Subcutaneous adipose tissue (tissue), 4 donors: Measurements from ENCODE around the gene SLC7A5. TPM values are rescaled to one million over a fixed set of nuclear protein-coding genes. Genes with fewer than 3 reads are reported as not detected.

Source experiments
- CTCF ChIP-seq: fragments of 450-650 bp; IDR thresholded peaks from one replicate; pipeline ENCODE4 v1.5.1; 2016; ENCODE audit warnings: low read depth, mild to moderate bottlenecking, control low read depth, antibody characterized with exemption, moderate library complexity
- total RNA-seq, 4 donors: library from RNA; depleted of rRNA; stranded (reverse); fragments of >200 nt; gene quantifications; one replicate each; pipeline ENCODE4 v1.1.0, GENCODE V29; 2016

SLC7A5 gene
- total RNA-seq, 4 donors from 2014 or later: 0.38 to 1.5 (median 1.2) TPM

GRCh38 chr16:87834005-87834667 lies 35.2 kb downstream of the SLC7A5 start:
- TF ChIP-seq CTCF: no peak

- no peak for TF ChIP-seq CTCF
These were observed 35.8 kb downstream of the SLC7A5 start for GRCh38 chr16:87833548-87833947.

GRCh38 chr16:87832741-87833502 lies 36.4 kb downstream of the SLC7A5 start:
- no peak for TF ChIP-seq CTCF

GRCh38 chr16:87832137-87832527 lies 37.2 kb downstream of the SLC7A5 start:
- no peak for TF ChIP-seq CTCF

GRCh38 chr16:87831421-87832136 lies 37.7 kb downstream of the SLC7A5 start:
- no peak for TF ChIP-seq CTCF

- no peak for TF ChIP-seq CTCF
These were observed 38.5 kb downstream of the SLC7A5 start for GRCh38 chr16:87830673-87831420.
